Lung (tissue), 12 donors: ENCODE measurements around the gene SOX5. TPM values are rescaled to one million over a fixed set of nuclear protein-coding genes. Genes with fewer than 3 reads are reported as not detected.

Source experiments
- ATAC-seq: fragments of 200-7000 bp; cut with Tn5 transposase; one replicate; pipeline ENCODE4 v1.9.1; 2020; ENCODE audit warnings: moderate number of reproducible peaks; ENCODE audit not compliant: insufficient read depth, low FRiP score
- DNase-seq, 3 donors: peaks; one replicate each; pipeline ENCODE4 v3.0.0-alpha.2; 2013 to 2017
- H3K27ac ChIP-seq, 2 donors: one replicate each; pipeline ENCODE4 v1.5.1; 2013; ENCODE audit warnings: mild to moderate bottlenecking in 2 of 2, moderate library complexity in 2 of 2, control low read depth in 1 of 2, inconsistent platforms in 1 of 2, low read depth in 1 of 2, low read length in 1 of 2
- H3K27me3 ChIP-seq, 3 donors: one replicate each; pipeline ENCODE4 v1.5.1; 2013; ENCODE audit warnings: low read length in 2 of 3; ENCODE audit not compliant: control insufficient read depth in 3 of 3, insufficient read depth in 3 of 3
- H3K36me3 ChIP-seq, 4 donors: one replicate each; pipeline ENCODE4 v1.5.1; 2013; ENCODE audit warnings: low read length in 4 of 4, mild to moderate bottlenecking in 1 of 4, moderate library complexity in 1 of 4; ENCODE audit not compliant: control insufficient read depth in 4 of 4, insufficient read depth in 4 of 4
- H3K4me1 ChIP-seq, 5 donors: one replicate each; pipeline ENCODE4 v1.5.1; 2013; ENCODE audit warnings: low read length in 5 of 5, mild to moderate bottlenecking in 2 of 5, moderate library complexity in 1 of 5; ENCODE audit not compliant: control insufficient read depth in 5 of 5, insufficient read depth in 5 of 5
- H3K4me3 ChIP-seq: one replicate; pipeline ENCODE4 v1.5.1; 2013; ENCODE audit warnings: mild to moderate bottlenecking, control low read depth, moderate library complexity
- H3K9ac ChIP-seq, 2 donors: one replicate each; pipeline ENCODE4 v1.5.1; 2013; ENCODE audit warnings: low read length in 2 of 2, control low read depth in 1 of 2; ENCODE audit not compliant: insufficient read depth in 1 of 2
- H3K9me3 ChIP-seq, 4 donors: one replicate each; pipeline ENCODE4 v1.5.1; 2013; ENCODE audit warnings: low read length in 3 of 4, mild to moderate bottlenecking in 1 of 4, moderate library complexity in 1 of 4; ENCODE audit not compliant: control insufficient read depth in 4 of 4, insufficient read depth in 3 of 4
- CTCF ChIP-seq: IDR thresholded peaks from 2 replicates; pipeline ENCODE4 v1.5.1; 2012; ENCODE audit warnings: mild to moderate bottlenecking; ENCODE audit errors: control extremely low read depth, extremely low read depth
- WGBS, 2 donors: extraction: QIAGEN DNeasy Blood & Tissue Kit; methylation state at CpG; one replicate each; pipeline ENCODE4 v1.1.7; 2013; 5-methylcytosine and 5-hydroxymethylcytosine counted together
- polyA plus RNA-seq, 2 donors: library from polyadenylated mRNA; stranded (reverse); fragments of 200-250 nt; gene quantifications; one replicate each; pipeline ENCODE4 v1.2.1, GENCODE V29; 2013
- total RNA-seq, 2 donors: library from RNA; depleted of rRNA in 1 of 2; stranded (reverse); fragments of >200 nt in 1 of 2; gene quantifications; one replicate each; pipeline ENCODE4 v1.2.1, GENCODE V29; 2014 to 2021
- donor health status: control.
- donor health status: control.
- donor health status: Bipolar disorder and iron deficiency.
- donor health status: healthy.
- donor health status: DM: yes; HTN: yes; CAD: no.

The SOX5 gene
- total and polyA plus RNA-seq, 4 donors = 1.0 to 71.4 (median 7.2) TPM

- no peak overlapping the region for H3K27ac ChIP-seq
- no peak for ATAC-seq
- TF ChIP-seq CTCF = no peak
- no peaks in the 10 kb centered on the region for H3K4me1 ChIP-seq
- H3K36me3 ChIP-seq = no peaks in the 10 kb centered on the region
- DNase-seq = no peak
- H3K9me3 ChIP-seq = peaks cover 0 to 2% (median 0%) of the 10 kb centered on the region in 4 donors
- H3K9ac ChIP-seq = no peak overlapping the region
- H3K4me3 ChIP-seq = no peak overlapping the region
- WGBS, 2 donors = 85 to 86% methylated on average over 10 of the region's 10 CpGs
- H3K27me3 ChIP-seq = no peaks in the 10 kb centered on the region
Measured at GRCh38 chr12:23964812-23965211, 15.3 kb upstream of the SOX5 start.

- no peak for DNase-seq
- peaks cover 0 to under 1% (median 0%) of the 10 kb centered on the region in 4 donors for H3K9me3 ChIP-seq
- no peak overlapping the region for H3K9ac ChIP-seq
- no peak for ATAC-seq
- H3K36me3 ChIP-seq = no peaks in the 10 kb centered on the region
- no peak for TF ChIP-seq CTCF
- H3K27me3 ChIP-seq = no peaks in the 10 kb centered on the region
- H3K27ac ChIP-seq = no peak overlapping the region
- H3K4me1 ChIP-seq = no peaks in the 10 kb centered on the region
- H3K4me3 ChIP-seq = no peak overlapping the region
- 78 to 83% methylated on average over 1 of the region's 1 CpG for WGBS, 2 donors
Measured at GRCh38 chr12:23959826-23960225, 10.4 kb upstream of the SOX5 start.

- H3K27me3 ChIP-seq = no peaks in the 10 kb centered on the region
- peaks cover 0 to 15% (median 4%) of the 10 kb centered on the region in 5 donors for H3K4me1 ChIP-seq
- no peak overlapping the region for H3K9ac ChIP-seq
- no peak for TF ChIP-seq CTCF
- H3K9me3 ChIP-seq = no peaks in the 10 kb centered on the region
- no peak overlapping the region for H3K27ac ChIP-seq
- no peaks in the 10 kb centered on the region for H3K36me3 ChIP-seq
- no peak overlapping the region for H3K4me3 ChIP-seq
- DNase-seq (no peak), ATAC-seq (no peak)
Measured at GRCh38 chr12:23954332-23954731, 4.9 kb upstream of the SOX5 start.

- Histone ChIP-seq H3K4me3 (no peak overlapping the region), H3K9me3 (no peaks in the 10 kb centered on the region), H3K27me3 (no peaks in the 10 kb centered on the region), H3K27ac (no peak overlapping the region), H3K9ac (no peak overlapping the region), H3K4me1 (peaks cover 0 to 20% (median 4%) of the 10 kb centered on the region in 5 donors), H3K36me3 (no peaks in the 10 kb centered on the region)
- TF ChIP-seq CTCF = no peak
- WGBS, 2 donors = 69 to 71% methylated on average over 3 of the region's 3 CpGs
- ATAC-seq (no peak), DNase-seq (no peak)
Measured at GRCh38 chr12:23952071-23952470, 2.6 kb upstream of the SOX5 start.
